GM12872 (cell line): ENCODE measurements around the gene CRYAB.

Source experiments
- CTCF ChIP-seq: IDR thresholded peaks from 3 replicates; pipeline ENCODE4 v1.5.1; 2011; ENCODE audit warnings: low read depth, mild to moderate bottlenecking, low read length, moderate library complexity; ENCODE audit not compliant: insufficient read depth

CRYAB gene

GRCh38 chr11:111921541-111922230 is 10.1 kb upstream of the CRYAB start:
- no peak for TF ChIP-seq CTCF

GRCh38 chr11:111920908-111921307 is 9.3 kb upstream of the CRYAB start:
- TF ChIP-seq CTCF: no peak

GRCh38 chr11:111918390-111919256 is 7.1 kb upstream of the CRYAB start, which contains the start of gene C11orf52:
TSS of gene C11orf52 (plus strand) at chr11:111918913. CDS start at chr11:111918973, 60 bp downstream.
- TF ChIP-seq CTCF: no peak

- no peak for TF ChIP-seq CTCF
Observed at GRCh38 chr11:111917788-111918187, 6.2 kb upstream of the CRYAB start.

GRCh38 chr11:111917312-111917711 is 5.7 kb upstream of the CRYAB start:
- TF ChIP-seq CTCF: no peak

GRCh38 chr11:111916768-111917167 is 5.2 kb upstream of the CRYAB start:
- no peak for TF ChIP-seq CTCF

GRCh38 chr11:111913997-111914396 is 2.4 kb upstream of the CRYAB start:
- no peak for TF ChIP-seq CTCF
